PC-9 (cell line): ENCODE results near the gene ADARB2. TPM values are rescaled to one million over a fixed set of nuclear protein-coding genes. Genes with fewer than 3 reads are reported as not detected.

Source experiments
- BruUV-seq: library from RNA; stranded (reverse); fragments of 400-500 nt; replicated peaks from 2 replicates; lab custom pipeline; 2021; lab: Mats Ljungman, UMichigan
- CTCF ChIA-PET: fragments of 300-600 bp; sonication (Branson Sonifier 250); formaldehyde crosslinking; loops from one replicate; lab custom pipeline; 2022; ENCODE audit warnings: antibody characterized with exemption; lab: Charles Lee
- POLR2A ChIA-PET: fragments of 300-600 bp; sonication (Branson Sonifier 250); formaldehyde crosslinking; loops from one replicate; lab custom pipeline; 2022; ENCODE audit warnings: antibody characterized with exemption; ENCODE audit not compliant: unreplicated experiment; lab: Charles Lee
- DNase-seq, 2 experiments: peaks; one replicate each; pipeline versions ENCODE4 v3.0.0 to v3.0.0-alpha.2; 2015 to 2022; ENCODE audit warnings: mixed read lengths in 1 of 2
- H2AFZ ChIP-seq: fragments of 200-600 bp; sonication (generic); 2 replicates; pipeline ENCODE4 v1.8.1; 2017; ENCODE audit warnings: antibody characterized with exemption
- H3F3A ChIP-seq: fragments of 200-600 bp; sonication (generic); 2 replicates; pipeline ENCODE4 v1.8.1; 2017; ENCODE audit warnings: antibody characterized with exemption, mild to moderate bottlenecking, low read depth; ENCODE audit not compliant: insufficient read depth
- H3K27ac ChIP-seq: fragments of 200-600 bp; sonication (generic); 2 replicates; pipeline ENCODE4 v1.6.1; 2016; ENCODE audit warnings: mixed run types
- H3K27me3 ChIP-seq: fragments of 200-600 bp; sonication (generic); 2 replicates; pipeline ENCODE4 v1.6.1; 2016; ENCODE audit warnings: low read depth, mixed run types; ENCODE audit not compliant: insufficient read depth
- H3K36me3 ChIP-seq: fragments of 200-600 bp; sonication (generic); 2 replicates; pipeline ENCODE4 v1.6.1; 2016; ENCODE audit warnings: low read depth, mixed run types
- H3K4me1 ChIP-seq: fragments of 200-600 bp; sonication (generic); replicated peaks from 2 replicates; pipeline ENCODE4 v1.6.1; 2016; ENCODE audit warnings: mixed run types; ENCODE audit not compliant: insufficient read depth
- H3K4me2 ChIP-seq: fragments of 200-600 bp; sonication (generic); 2 replicates; pipeline ENCODE4 v1.6.1; 2017; ENCODE audit warnings: mixed run types
- H3K4me3 ChIP-seq: fragments of 200-600 bp; sonication (generic); 2 replicates; pipeline ENCODE4 v1.6.1; 2016; ENCODE audit warnings: mixed run types
- H3K79me2 ChIP-seq: fragments of 200-600 bp; sonication (generic); 2 replicates; pipeline ENCODE4 v1.6.1; 2017; ENCODE audit warnings: low read depth, mixed run types
- H3K9me2 ChIP-seq: fragments of 200-600 bp; sonication (generic); 2 replicates; pipeline ENCODE4 v1.8.1; 2017; ENCODE audit warnings: mild to moderate bottlenecking; ENCODE audit not compliant: insufficient read depth
- H3K9me3 ChIP-seq: fragments of 200-600 bp; sonication (generic); 2 replicates; pipeline ENCODE4 v1.8.1; 2016; ENCODE audit warnings: low read depth; ENCODE audit not compliant: insufficient read depth
- H4K20me1 ChIP-seq: fragments of 200-600 bp; sonication (generic); 2 replicates; pipeline ENCODE4 v1.8.1; 2017; ENCODE audit not compliant: insufficient read depth
- EZH2 ChIP-seq: fragments of 200-600 bp; sonication (generic); IDR thresholded peaks from 2 replicates; pipeline ENCODE4 v1.8.0; 2017; ENCODE audit warnings: antibody characterized with exemption, low read depth
- intact Hi-C: fragments of 100-400 bp; cut with micrococcal nuclease; formaldehyde crosslinking; loops from one replicate; pipeline ENCODE4 v1.10.0; 2022; ENCODE audit not compliant: unreplicated experiment
- total RNA-seq: library from RNA; stranded (reverse); gene quantifications from 2 replicates; pipeline ENCODE4 v1.2.3, GENCODE V29; 2021
- TF ChIP-seq, protein P1 (sequence below): fragments of 200-600 bp; sonication (generic); conservative IDR thresholded peaks from 2 replicates; pipeline ENCODE4 v1.6.1; 2017; ENCODE audit warnings: mixed run types, antibody characterized with exemption, mild to moderate bottlenecking, moderate library complexity

ADARB2 gene
- total RNA-seq, 1 experiment from 2014 or later: not detected

DNA sequence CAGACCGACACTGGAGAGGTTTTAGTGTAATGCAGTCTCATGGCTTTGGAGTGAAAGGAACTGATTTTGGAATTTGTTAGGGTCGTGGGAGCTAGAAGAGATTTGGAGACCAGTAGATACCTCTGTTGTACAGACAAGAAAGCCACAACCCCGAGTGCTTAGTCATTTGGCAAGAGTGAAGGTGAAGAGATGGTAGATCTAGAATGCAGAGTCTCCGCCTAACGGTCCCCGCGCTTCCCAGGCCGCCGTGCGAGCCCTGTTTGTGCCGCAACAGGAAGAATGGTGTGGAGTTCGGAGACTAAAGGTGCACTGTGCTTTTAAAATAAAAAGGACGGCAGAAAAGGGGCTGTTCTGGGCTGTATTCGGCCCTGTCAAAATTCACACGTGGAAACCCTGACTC lies 186.7 kb downstream of the ADARB2 start:
- Histone ChIP-seq H4K20me1 (no peaks in the 10 kb centered on the region), H3K27ac (no peak overlapping the region), H3K9me2 (no peaks in the 10 kb centered on the region), H3K36me3 (no peaks in the 10 kb centered on the region), H3F3A (no peaks in the 10 kb centered on the region), H3K79me2 (no peaks in the 10 kb centered on the region), H3K4me3 (no peak overlapping the region), H2AFZ (no peak overlapping the region), H3K4me1 (no peaks in the 10 kb centered on the region), H3K4me2 (no peak overlapping the region), H3K27me3 (peaks cover 80% of the 10 kb centered on the region), H3K9me3 (no peaks in the 10 kb centered on the region)
- BruUV-seq: no TSS peak
- intact Hi-C loops: no loop called here
- ChIA-PET CTCF (no interaction called here), POLR2A (no interaction called here)
- no peak for TF ChIP-seq EZH2
- no peak for DNase-seq

DNA sequence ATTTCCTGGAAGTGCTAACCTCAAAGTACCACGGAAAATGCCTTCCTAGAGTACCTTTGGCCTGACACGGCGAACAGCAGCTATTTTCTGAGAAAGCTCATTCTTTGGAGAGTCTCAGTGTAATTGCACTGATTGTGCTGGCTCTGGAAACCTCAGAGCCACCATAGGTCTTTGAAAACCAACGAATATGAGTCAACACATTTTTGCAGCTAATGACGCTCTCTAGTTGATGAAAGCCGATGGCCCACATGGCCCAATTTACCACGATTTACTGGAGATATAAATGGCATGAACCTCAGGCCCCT lies 187.1 kb downstream of the ADARB2 start:
- Histone ChIP-seq H3K9me3 (no peaks in the 10 kb centered on the region), H3K9me2 (no peaks in the 10 kb centered on the region)
- BruUV-seq: no TSS peak

DNA sequence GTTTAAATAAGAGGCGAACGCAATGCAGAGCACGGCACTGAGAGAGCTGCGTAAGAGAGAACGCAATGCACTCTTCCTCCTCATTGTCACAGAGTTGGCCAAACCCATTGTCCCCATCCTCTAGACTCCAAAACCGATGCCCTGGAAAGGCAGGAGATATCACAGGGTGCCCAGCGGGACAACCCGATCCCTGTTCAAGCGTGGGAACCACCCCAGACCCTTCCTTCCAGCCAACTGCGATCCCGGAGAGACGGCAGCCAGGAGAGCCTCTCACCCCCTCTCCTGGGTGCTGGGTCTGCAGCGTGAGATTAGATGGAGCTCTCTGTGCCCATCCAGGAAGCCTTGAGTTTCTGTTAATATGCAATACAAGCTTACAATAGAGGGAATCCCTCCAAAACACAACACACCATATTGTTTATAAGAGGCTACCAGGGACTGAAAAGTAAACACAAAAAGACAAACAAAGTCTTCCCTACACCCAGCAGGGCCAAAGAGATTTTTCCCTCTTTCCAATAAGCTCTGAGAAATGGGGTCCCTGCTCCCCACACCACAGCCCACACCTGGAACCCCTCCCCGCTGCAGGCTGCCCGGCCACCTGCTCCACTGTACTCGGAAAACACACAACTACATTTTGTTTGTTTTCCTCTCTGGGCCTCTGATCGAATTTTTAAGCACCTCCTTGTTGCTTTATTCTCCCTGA lies 187.6 kb downstream of the ADARB2 start:
- H3K27me3 ChIP-seq: peaks cover 79% of the 10 kb centered on the region
- no peaks in the 10 kb centered on the region for H3K4me1 ChIP-seq
- H3K27ac ChIP-seq: no peak overlapping the region
- H3K4me3 ChIP-seq: no peak overlapping the region
- intact Hi-C loops: no loop called here
- ChIA-PET POLR2A (no interaction called here), CTCF (no interaction called here)
- BruUV-seq: no TSS peak
- no peaks in the 10 kb centered on the region for H4K20me1 ChIP-seq
- H3K9me2 ChIP-seq: no peaks in the 10 kb centered on the region
- TF ChIP-seq, protein P1, sequence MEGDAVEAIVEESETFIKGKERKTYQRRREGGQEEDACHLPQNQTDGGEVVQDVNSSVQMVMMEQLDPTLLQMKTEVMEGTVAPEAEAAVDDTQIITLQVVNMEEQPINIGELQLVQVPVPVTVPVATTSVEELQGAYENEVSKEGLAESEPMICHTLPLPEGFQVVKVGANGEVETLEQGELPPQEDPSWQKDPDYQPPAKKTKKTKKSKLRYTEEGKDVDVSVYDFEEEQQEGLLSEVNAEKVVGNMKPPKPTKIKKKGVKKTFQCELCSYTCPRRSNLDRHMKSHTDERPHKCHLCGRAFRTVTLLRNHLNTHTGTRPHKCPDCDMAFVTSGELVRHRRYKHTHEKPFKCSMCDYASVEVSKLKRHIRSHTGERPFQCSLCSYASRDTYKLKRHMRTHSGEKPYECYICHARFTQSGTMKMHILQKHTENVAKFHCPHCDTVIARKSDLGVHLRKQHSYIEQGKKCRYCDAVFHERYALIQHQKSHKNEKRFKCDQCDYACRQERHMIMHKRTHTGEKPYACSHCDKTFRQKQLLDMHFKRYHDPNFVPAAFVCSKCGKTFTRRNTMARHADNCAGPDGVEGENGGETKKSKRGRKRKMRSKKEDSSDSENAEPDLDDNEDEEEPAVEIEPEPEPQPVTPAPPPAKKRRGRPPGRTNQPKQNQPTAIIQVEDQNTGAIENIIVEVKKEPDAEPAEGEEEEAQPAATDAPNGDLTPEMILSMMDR: no peak
- TF ChIP-seq EZH2: no peak
- no peaks in the 10 kb centered on the region for H3F3A ChIP-seq
- no peaks in the 10 kb centered on the region for H3K79me2 ChIP-seq
- no peaks in the 10 kb centered on the region for H3K9me3 ChIP-seq
- no peak overlapping the region for H2AFZ ChIP-seq
- no peak for DNase-seq
- H3K4me2 ChIP-seq: no peak overlapping the region
- no peaks in the 10 kb centered on the region for H3K36me3 ChIP-seq

More for the DNA sequence above, 187.1 kb downstream of the ADARB2 start:
- TF ChIP-seq EZH2: no peak
- TF ChIP-seq, protein P1: no peak
- no peak overlapping the region for H3K4me2 ChIP-seq
- no peaks in the 10 kb centered on the region for H3F3A ChIP-seq
- H3K27ac ChIP-seq: no peak overlapping the region
- no peak overlapping the region for H3K4me3 ChIP-seq
- H3K4me1 ChIP-seq: no peaks in the 10 kb centered on the region
- H3K27me3 ChIP-seq: peaks cover 80% of the 10 kb centered on the region
- no peaks in the 10 kb centered on the region for H4K20me1 ChIP-seq
- H2AFZ ChIP-seq: no peak overlapping the region
- DNase-seq: no peak
- POLR2A ChIA-PET: no interaction called here
- no peaks in the 10 kb centered on the region for H3K36me3 ChIP-seq
- intact Hi-C loops: no loop called here
- no peaks in the 10 kb centered on the region for H3K79me2 ChIP-seq
- CTCF ChIA-PET: no interaction called here

DNA sequence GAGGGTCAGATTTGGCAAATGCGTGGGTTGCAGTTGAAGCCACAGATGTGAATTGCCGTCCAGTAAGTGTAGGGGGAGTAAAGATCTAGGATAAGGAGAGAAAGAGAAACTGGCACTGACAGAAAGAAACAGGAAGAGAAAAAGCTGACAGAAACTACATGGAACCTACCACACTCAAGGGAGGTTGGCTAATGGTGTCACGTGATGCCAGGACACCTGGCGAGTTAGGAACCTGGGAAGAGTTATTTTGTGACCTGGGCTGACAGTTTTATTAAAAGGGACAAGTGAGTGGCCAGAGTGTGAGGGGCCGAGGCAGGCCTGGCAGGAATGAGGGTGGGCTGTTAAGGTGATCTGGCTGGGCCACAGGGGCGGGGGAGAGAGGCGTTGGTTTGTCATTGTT lies 188.7 kb downstream of the ADARB2 start:
- Histone ChIP-seq H3K79me2 (no peaks in the 10 kb centered on the region), H3K9me3 (no peaks in the 10 kb centered on the region), H3K4me1 (no peaks in the 10 kb centered on the region), H3K4me3 (no peak overlapping the region), H3K36me3 (no peaks in the 10 kb centered on the region), H4K20me1 (no peaks in the 10 kb centered on the region), H3F3A (no peaks in the 10 kb centered on the region), H3K9me2 (no peaks in the 10 kb centered on the region), H3K27ac (no peak overlapping the region), H3K27me3 (peaks cover 76% of the 10 kb centered on the region), H2AFZ (no peak overlapping the region), H3K4me2 (no peak overlapping the region)
- no peak for DNase-seq
- ChIA-PET POLR2A (no interaction called here), CTCF (no interaction called here)
- no TSS peak for BruUV-seq
- TF ChIP-seq, protein P1: no peak
- no peak for TF ChIP-seq EZH2
- intact Hi-C loops: no loop called here
